Activated T-helper 1 cell treated with anti-CD3 and anti-CD28 coated beads, Interleukin-12 subunit alpha, Interleukin-12 subunit beta, Interleukin-2, Interleukin-4 antibody, amounts not matched to agents 30 ng/mL and 10 ng/mL and 1 ng/mL, durations not matched to agents 14 hours and 24 hours and 36 hours (primary cell): Measurements from ENCODE around the gene CPNE4. TPM values are rescaled to one million over a fixed set of nuclear protein-coding genes. Genes with fewer than 3 reads are reported as not detected.
"Not testable (repeated sequence)": the region's sequence is repeated elsewhere in the genome, so short reads cannot be mapped to it uniquely, and the experiment has no call there.

Experiments used
- DNase-seq: peaks from one replicate; pipeline ENCODE4 v3.0.0; 2021; ENCODE audit warnings: low spot score
- H3K27ac Mint-ChIP-seq: one replicate; pipeline ENCODE4 v1.8.0; 2021; ENCODE audit warnings: mild to moderate bottlenecking, mixed read lengths
- H3K27me3 Mint-ChIP-seq: one replicate; pipeline ENCODE4 v1.8.0; 2022; ENCODE audit warnings: mild to moderate bottlenecking, moderate library complexity, mixed read lengths; ENCODE audit not compliant: insufficient read depth
- H3K36me3 Mint-ChIP-seq: one replicate; pipeline ENCODE4 v1.8.0; 2021; ENCODE audit warnings: low read depth, mixed read lengths
- H3K4me1 Mint-ChIP-seq: one replicate; pipeline ENCODE4 v1.8.0; 2021; ENCODE audit warnings: low read depth, mixed read lengths
- H3K4me3 Mint-ChIP-seq: one replicate; pipeline ENCODE4 v1.8.0; 2021; ENCODE audit warnings: mild to moderate bottlenecking, moderate library complexity, mixed read lengths
- H3K9me3 Mint-ChIP-seq: one replicate; pipeline ENCODE4 v1.8.0; 2021; ENCODE audit warnings: mixed read lengths
- intact Hi-C: fragments of 100-400 bp; cut with micrococcal nuclease; formaldehyde crosslinking; loops from one replicate; pipeline ENCODE4 v1.15.1; 2024
- total RNA-seq: library from RNA; stranded (reverse); gene quantifications from 2 replicates; pipeline ENCODE4 v1.2.3, GENCODE V29; 2022

CPNE4 gene
- 0.10 TPM in 1 of 2 replicates, not detected in the other for total RNA-seq

GRCh38 chr3:132034486-132035464, at the start of gene CPNE4:
CPNE4 (minus strand) TSS chr3:132035014.
- H3K9me3 Mint-ChIP-seq, result no peaks in the 10 kb centered on the region
- peaks cover 6% of the 10 kb centered on the region for H3K4me1 Mint-ChIP-seq
- intact Hi-C loops, result no loop called here
- no peaks in the 10 kb centered on the region for H3K36me3 Mint-ChIP-seq
- H3K27me3 Mint-ChIP-seq, result peaks cover 39% of the 10 kb centered on the region
- no peak within 1 kb of the TSS for H3K4me3 Mint-ChIP-seq
- peak; percentile 63 for DNase-seq
- no peak within 1 kb of the TSS for H3K27ac Mint-ChIP-seq

GRCh38 chr3:132083583-132084279, 48.9 kb upstream of the CPNE4 start:
- no peaks in the 10 kb centered on the region for H3K36me3 Mint-ChIP-seq
- no peaks in the 10 kb centered on the region for H3K9me3 Mint-ChIP-seq
- H3K27me3 Mint-ChIP-seq, result peaks cover 2% of the 10 kb centered on the region
- H3K4me1 Mint-ChIP-seq, result no peaks in the 10 kb centered on the region
- no peak overlapping the region for H3K4me3 Mint-ChIP-seq
- no peak overlapping the region for H3K27ac Mint-ChIP-seq
- no peak for DNase-seq
- intact Hi-C loops, result no loop called here

GRCh38 chr3:132083159-132083558, 48.3 kb upstream of the CPNE4 start:
- H3K36me3 Mint-ChIP-seq, result no peaks in the 10 kb centered on the region
- H3K27ac Mint-ChIP-seq, result no peak overlapping the region
- peaks cover 2% of the 10 kb centered on the region for H3K27me3 Mint-ChIP-seq
- DNase-seq, result no peak
- H3K9me3 Mint-ChIP-seq, result no peaks in the 10 kb centered on the region
- H3K4me3 Mint-ChIP-seq, result no peak overlapping the region
- intact Hi-C loops, result no loop called here
- H3K4me1 Mint-ChIP-seq, result no peaks in the 10 kb centered on the region

GRCh38 chr3:132079147-132079546, 44.3 kb upstream of the CPNE4 start:
- intact Hi-C loops, result no loop called here
- DNase-seq, result no peak
- Mint-ChIP-seq H3K27me3 (peaks cover 2% of the 10 kb centered on the region), H3K27ac (no peak overlapping the region), H3K9me3 (no peaks in the 10 kb centered on the region), H3K4me1 (no peaks in the 10 kb centered on the region), H3K4me3 (no peak overlapping the region), H3K36me3 (no peaks in the 10 kb centered on the region)

- intact Hi-C loops, result no loop called here
- no peak for DNase-seq
- Mint-ChIP-seq H3K4me3 (no peak overlapping the region), H3K9me3 (no peaks in the 10 kb centered on the region), H3K36me3 (no peaks in the 10 kb centered on the region), H3K4me1 (no peaks in the 10 kb centered on the region), H3K27me3 (no peaks in the 10 kb centered on the region), H3K27ac (no peak overlapping the region)
Measured at GRCh38 chr3:132073771-132074170, 39.0 kb upstream of the CPNE4 start.

GRCh38 chr3:132071043-132071442, 36.2 kb upstream of the CPNE4 start:
- no peaks in the 10 kb centered on the region for H3K4me1 Mint-ChIP-seq
- H3K9me3 Mint-ChIP-seq, result no peaks in the 10 kb centered on the region
- no peak for DNase-seq
- H3K36me3 Mint-ChIP-seq, result no peaks in the 10 kb centered on the region
- H3K27me3 Mint-ChIP-seq, result no peaks in the 10 kb centered on the region
- intact Hi-C loops, result no loop called here
- H3K27ac Mint-ChIP-seq, result no peak overlapping the region
- no peak overlapping the region for H3K4me3 Mint-ChIP-seq

- intact Hi-C loops, result no loop called here
- Mint-ChIP-seq H3K4me1 (no peaks in the 10 kb centered on the region), H3K9me3 (no peaks in the 10 kb centered on the region)
Measured at GRCh38 chr3:132064114-132064513, 29.3 kb upstream of the CPNE4 start.

GRCh38 chr3:132062535-132062934, 27.7 kb upstream of the CPNE4 start:
- Mint-ChIP-seq H3K4me1 (no peaks in the 10 kb centered on the region), H3K27me3 (no peaks in the 10 kb centered on the region), H3K9me3 (no peaks in the 10 kb centered on the region), H3K36me3 (no peaks in the 10 kb centered on the region), H3K27ac (no peak overlapping the region), H3K4me3 (no peak overlapping the region)
- DNase-seq, result no peak
- intact Hi-C loops, result no loop called here

More at GRCh38 chr3:132064114-132064513, 29.3 kb upstream of the CPNE4 start:
- Mint-ChIP-seq H3K36me3 (no peaks in the 10 kb centered on the region), H3K27me3 (no peaks in the 10 kb centered on the region), H3K4me3 (no peak overlapping the region), H3K27ac (no peak overlapping the region)
- DNase-seq, result no peak

GRCh38 chr3:132055872-132056271, 21.1 kb upstream of the CPNE4 start:
- no peak for DNase-seq
- H3K4me1 Mint-ChIP-seq, result no peaks in the 10 kb centered on the region
- H3K9me3 Mint-ChIP-seq, result no peaks in the 10 kb centered on the region
- H3K27ac Mint-ChIP-seq, result no peak overlapping the region
- no peaks in the 10 kb centered on the region for H3K27me3 Mint-ChIP-seq
- intact Hi-C loops, result no loop called here
- no peak overlapping the region for H3K4me3 Mint-ChIP-seq
- no peaks in the 10 kb centered on the region for H3K36me3 Mint-ChIP-seq

- Mint-ChIP-seq H3K9me3 (no peaks in the 10 kb centered on the region), H3K36me3 (no peaks in the 10 kb centered on the region), H3K27me3 (no peaks in the 10 kb centered on the region), H3K27ac (no peak overlapping the region), H3K4me1 (no peaks in the 10 kb centered on the region), H3K4me3 (no peak overlapping the region)
- DNase-seq, result no peak
- intact Hi-C loops, result no loop called here
Measured at GRCh38 chr3:132047209-132047608, 12.4 kb upstream of the CPNE4 start.

- H3K27ac Mint-ChIP-seq, H3K4me1 Mint-ChIP-seq, DNase-seq, H3K9me3 Mint-ChIP-seq, intact Hi-C loops, H3K36me3 Mint-ChIP-seq, H3K27me3 Mint-ChIP-seq, H3K4me3 Mint-ChIP-seq: not testable (repeated sequence)
Measured at GRCh38 chr3:132044874-132045273, 10.1 kb upstream of the CPNE4 start.

GRCh38 chr3:132042681-132043080, 7.9 kb upstream of the CPNE4 start:
- Mint-ChIP-seq H3K9me3 (no peaks in the 10 kb centered on the region), H3K27me3 (no peaks in the 10 kb centered on the region), H3K4me3 (no peak overlapping the region), H3K36me3 (no peaks in the 10 kb centered on the region), H3K4me1 (no peaks in the 10 kb centered on the region), H3K27ac (no peak overlapping the region)
- DNase-seq, result no peak
- intact Hi-C loops, result no loop called here

- no peak for DNase-seq
- Mint-ChIP-seq H3K36me3 (no peaks in the 10 kb centered on the region), H3K9me3 (no peaks in the 10 kb centered on the region), H3K27ac (no peak overlapping the region), H3K4me3 (no peak overlapping the region), H3K4me1 (peaks cover 6% of the 10 kb centered on the region), H3K27me3 (peaks cover 19% of the 10 kb centered on the region)
- intact Hi-C loops, result no loop called here
Measured at GRCh38 chr3:132038198-132038825, 3.5 kb upstream of the CPNE4 start.
